Smooth muscle cell (in vitro differentiated cells): ENCODE measurements around the gene CCDC171. TPM values are rescaled to one million over a fixed set of nuclear protein-coding genes. Genes with fewer than 3 reads are reported as not detected.

Experiments used
- DNase-seq: peaks from one replicate; lab custom pipeline; 2025; ENCODE audit not compliant: unreplicated experiment; lab: John Stamatoyannopoulos, UW
- H2AFZ ChIP-seq: fragments of 200-600 bp; sonication (generic); 2 replicates; pipeline ENCODE4 v1.6.0; 2016; ENCODE audit warnings: antibody characterized with exemption, low read depth, mild to moderate bottlenecking
- H3F3A ChIP-seq: fragments of 200-600 bp; sonication (generic); 2 replicates; pipeline ENCODE4 v1.6.0; 2017; ENCODE audit warnings: antibody characterized with exemption, low read depth
- H3K27ac ChIP-seq: fragments of 200-600 bp; sonication (generic); 2 replicates; pipeline ENCODE4 v1.5.1; 2016; ENCODE audit warnings: low read depth, mild to moderate bottlenecking
- H3K27me3 ChIP-seq: fragments of 200-600 bp; sonication (generic); 2 replicates; pipeline ENCODE4 v1.6.1; 2016; ENCODE audit warnings: low read depth, mild to moderate bottlenecking
- H3K36me3 ChIP-seq: fragments of 200-600 bp; sonication (generic); 2 replicates; pipeline ENCODE4 v1.5.1; 2016; ENCODE audit warnings: low read depth
- H3K4me1 ChIP-seq: fragments of 200-600 bp; sonication (generic); 2 replicates; pipeline ENCODE4 v1.5.1; 2016; ENCODE audit warnings: low read depth
- H3K4me2 ChIP-seq: fragments of 200-600 bp; sonication (generic); 2 replicates; pipeline ENCODE4 v1.6.0; 2016; ENCODE audit warnings: mild to moderate bottlenecking
- H3K4me3 ChIP-seq: fragments of 200-600 bp; sonication (generic); 2 replicates; pipeline ENCODE4 v1.5.1; 2016; ENCODE audit warnings: mild to moderate bottlenecking
- H3K79me2 ChIP-seq: fragments of 200-600 bp; sonication (generic); 2 replicates; pipeline ENCODE4 v1.6.0; 2016; ENCODE audit warnings: low read depth, mild to moderate bottlenecking
- H3K9ac ChIP-seq: fragments of 200-600 bp; sonication (generic); 2 replicates; pipeline ENCODE4 v1.6.0; 2016; ENCODE audit warnings: low read depth
- H3K9me3 ChIP-seq: fragments of 200-600 bp; sonication (generic); replicated peaks from 2 replicates; pipeline ENCODE4 v1.5.1; 2016; ENCODE audit warnings: low read depth
- H4K20me1 ChIP-seq: fragments of 200-600 bp; sonication (generic); 2 replicates; pipeline ENCODE4 v1.6.0; 2016; ENCODE audit warnings: low read depth
- WGBS: methylation state at CpG from one replicate; pipeline ENCODE4 v1.1.7; 2016; ENCODE audit warnings: low lambda C conversion rate; 5-methylcytosine and 5-hydroxymethylcytosine counted together
- polyA plus RNA-seq: library from polyadenylated mRNA; unstranded; fragments of >200 nt; fragmentation: Nextera tagmentation; extraction: Ambion mirVana; gene quantifications from 2 replicates; pipeline ENCODE4 v1.2.1, GENCODE V29; 2016
- total RNA-seq: library from RNA; depleted of rRNA; stranded (reverse); fragments of >200 nt; gene quantifications from 2 replicates; pipeline ENCODE4 v1.2.3, GENCODE V29; 2014
- TF ChIP-seq, protein P1 (sequence below): fragments of 200-600 bp; sonication (generic); IDR thresholded peaks from 2 replicates; pipeline ENCODE4 v1.5.1; 2017; ENCODE audit warnings: borderline replicate concordance, mild to moderate bottlenecking, antibody characterized with exemption; ENCODE audit not compliant: insufficient read depth, poor library complexity, severe bottlenecking

Gene CCDC171
- total and polyA plus RNA-seq, 2 experiments from 2014 or later = 0.46 to 2.3 TPM

DNA sequence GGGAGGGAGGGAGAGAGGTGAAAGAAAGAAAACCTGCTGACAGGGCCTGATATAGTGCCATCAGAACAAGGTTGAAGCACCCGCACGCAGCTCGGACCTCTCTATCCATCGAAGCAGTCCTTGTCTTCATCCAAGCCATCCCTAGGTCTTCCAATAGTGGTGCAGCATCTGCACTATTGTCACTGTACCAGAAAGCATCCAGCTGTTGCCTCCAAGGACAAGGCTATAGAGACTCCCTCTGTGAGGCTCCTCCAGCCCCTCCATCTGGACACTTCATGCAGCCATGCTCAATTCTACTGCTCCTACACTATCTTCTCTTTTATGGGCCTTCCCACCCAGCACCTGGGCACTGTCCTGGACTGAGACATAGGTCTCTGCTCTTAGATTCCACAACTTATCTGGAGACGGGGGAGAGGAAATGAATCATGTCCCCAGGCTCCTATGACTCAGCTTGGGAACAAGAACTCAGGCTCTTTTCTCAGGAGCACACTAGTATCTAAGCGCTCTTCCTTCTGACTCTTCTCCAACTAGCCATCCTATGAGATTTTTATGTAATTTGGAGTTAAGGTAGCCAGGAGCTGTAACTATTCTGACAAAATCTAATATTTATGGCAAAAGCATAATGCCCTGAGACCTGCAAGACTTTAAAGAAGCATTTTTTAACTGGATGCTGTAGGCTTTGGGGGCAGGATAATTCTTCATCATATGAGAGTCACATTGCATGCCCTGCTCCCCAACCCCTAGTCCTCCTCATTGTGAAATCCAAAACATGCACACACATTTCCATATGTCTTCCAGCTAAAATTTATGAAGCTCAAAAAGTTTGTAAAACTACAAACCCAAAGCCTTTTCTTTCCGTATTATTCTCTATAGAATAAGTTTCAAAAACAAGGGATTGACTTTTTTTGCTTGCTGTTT lies 446.8 kb downstream of the CCDC171 start:
- no peaks in the 10 kb centered on the region for H3K36me3 ChIP-seq
- H3K4me1 ChIP-seq = peaks cover 6% of the 10 kb centered on the region
- H3K4me3 ChIP-seq = no peak overlapping the region
- no peak overlapping the region for H2AFZ ChIP-seq
- TF ChIP-seq, protein P1, sequence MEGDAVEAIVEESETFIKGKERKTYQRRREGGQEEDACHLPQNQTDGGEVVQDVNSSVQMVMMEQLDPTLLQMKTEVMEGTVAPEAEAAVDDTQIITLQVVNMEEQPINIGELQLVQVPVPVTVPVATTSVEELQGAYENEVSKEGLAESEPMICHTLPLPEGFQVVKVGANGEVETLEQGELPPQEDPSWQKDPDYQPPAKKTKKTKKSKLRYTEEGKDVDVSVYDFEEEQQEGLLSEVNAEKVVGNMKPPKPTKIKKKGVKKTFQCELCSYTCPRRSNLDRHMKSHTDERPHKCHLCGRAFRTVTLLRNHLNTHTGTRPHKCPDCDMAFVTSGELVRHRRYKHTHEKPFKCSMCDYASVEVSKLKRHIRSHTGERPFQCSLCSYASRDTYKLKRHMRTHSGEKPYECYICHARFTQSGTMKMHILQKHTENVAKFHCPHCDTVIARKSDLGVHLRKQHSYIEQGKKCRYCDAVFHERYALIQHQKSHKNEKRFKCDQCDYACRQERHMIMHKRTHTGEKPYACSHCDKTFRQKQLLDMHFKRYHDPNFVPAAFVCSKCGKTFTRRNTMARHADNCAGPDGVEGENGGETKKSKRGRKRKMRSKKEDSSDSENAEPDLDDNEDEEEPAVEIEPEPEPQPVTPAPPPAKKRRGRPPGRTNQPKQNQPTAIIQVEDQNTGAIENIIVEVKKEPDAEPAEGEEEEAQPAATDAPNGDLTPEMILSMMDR = no peak
- peak overlapping the region; percentile 60 for H3K4me2 ChIP-seq
- H3K9me3 ChIP-seq = no peaks in the 10 kb centered on the region
- peak overlapping the region; percentile 79 for H3K27ac ChIP-seq
- peaks cover 19% of the 10 kb centered on the region for H3F3A ChIP-seq
- no peak for DNase-seq
- H4K20me1 ChIP-seq = no peaks in the 10 kb centered on the region
- no peaks in the 10 kb centered on the region for H3K27me3 ChIP-seq
- H3K9ac ChIP-seq = no peak overlapping the region
- no peaks in the 10 kb centered on the region for H3K79me2 ChIP-seq
- WGBS = 65% methylated on average over 7 of the region's 7 CpGs

DNA sequence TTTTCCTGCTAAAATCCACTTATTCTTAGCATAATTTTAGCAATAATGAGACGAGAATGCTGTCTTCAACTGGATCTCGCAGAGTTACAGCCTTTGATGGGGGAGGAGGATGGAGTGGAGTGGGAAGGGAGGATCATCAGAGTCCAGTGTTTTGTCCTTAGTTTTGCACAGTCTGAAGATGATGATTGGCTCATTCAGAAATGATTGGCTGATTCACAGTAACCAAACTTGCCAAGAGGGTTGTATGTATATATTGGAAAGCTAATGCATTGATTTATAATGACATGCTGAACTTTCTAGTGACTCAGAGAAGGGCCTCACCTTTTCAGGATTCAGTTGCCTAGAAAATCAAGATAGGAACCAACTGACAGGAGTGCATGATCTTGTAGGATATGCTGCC lies 448.0 kb downstream of the CCDC171 start:
- Histone ChIP-seq H3K27me3 (no peaks in the 10 kb centered on the region), H3K79me2 (no peaks in the 10 kb centered on the region), H3F3A (peaks cover 19% of the 10 kb centered on the region), H4K20me1 (no peaks in the 10 kb centered on the region), H3K36me3 (no peaks in the 10 kb centered on the region), H3K4me3 (no peak overlapping the region), H3K9me3 (no peaks in the 10 kb centered on the region), H3K27ac (peak overlapping the region; percentile 79), H3K4me2 (peak overlapping the region; percentile 60), H2AFZ (no peak overlapping the region), H3K4me1 (peaks cover 6% of the 10 kb centered on the region), H3K9ac (no peak overlapping the region)
- DNase-seq = no peak
- TF ChIP-seq, protein P1 = no peak
- WGBS = 87% methylated on average over 2 of the region's 2 CpGs

DNA sequence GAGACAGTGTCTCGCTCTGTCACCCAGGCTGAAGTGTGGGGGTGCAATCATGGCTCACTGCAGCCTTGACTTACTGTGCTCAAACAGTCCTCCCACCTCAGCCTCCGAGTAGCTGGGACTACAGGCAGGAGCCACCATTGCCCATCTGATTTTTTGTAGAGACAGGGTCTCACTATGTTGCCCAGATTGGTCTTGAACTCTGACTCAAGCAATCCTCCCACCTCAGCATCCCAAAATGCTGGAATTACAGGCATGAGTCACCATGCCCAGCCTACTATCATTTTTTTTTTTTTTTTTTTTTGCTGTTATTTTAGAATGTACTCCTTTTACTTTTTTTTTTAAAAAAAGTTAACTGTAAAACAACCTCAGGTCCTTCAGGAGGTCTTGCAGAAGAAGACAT lies 449.0 kb downstream of the CCDC171 start:
- H3K27ac ChIP-seq = no peak overlapping the region
- 96% methylated on average over 2 of the region's 2 CpGs for whole genome bisulfite sequencing
- H3K36me3 ChIP-seq = no peaks in the 10 kb centered on the region
- H3K27me3 ChIP-seq = no peaks in the 10 kb centered on the region
- no peak overlapping the region for H3K9ac ChIP-seq
- no peaks in the 10 kb centered on the region for H3K9me3 ChIP-seq
- no peak overlapping the region for H3K4me3 ChIP-seq
- H2AFZ ChIP-seq = no peak overlapping the region
- no peak overlapping the region for H3K4me2 ChIP-seq
- peaks cover 19% of the 10 kb centered on the region for H3F3A ChIP-seq
- peaks cover 6% of the 10 kb centered on the region for H3K4me1 ChIP-seq
- TF ChIP-seq, protein P1 = no peak
- DNase-seq = no peak
- no peaks in the 10 kb centered on the region for H4K20me1 ChIP-seq
- no peaks in the 10 kb centered on the region for H3K79me2 ChIP-seq
